Neuron (in vitro differentiated cells): ENCODE data around the gene CD34.

ENCODE experiments used
- H2AFZ ChIP-seq: one replicate; pipeline ENCODE4 v1.6.1; 2013; ENCODE audit warnings: low read depth, mild to moderate bottlenecking, inconsistent platforms, low read length, moderate library complexity
- H3K27me3 ChIP-seq: one replicate; pipeline ENCODE4 v1.6.1; 2013; ENCODE audit warnings: low read length; ENCODE audit not compliant: insufficient read depth
- H3K36me3 ChIP-seq: one replicate; pipeline ENCODE4 v1.6.1; 2013; ENCODE audit warnings: low read length; ENCODE audit not compliant: insufficient read depth
- H3K4me1 ChIP-seq: one replicate; pipeline ENCODE4 v1.6.1; 2013; ENCODE audit warnings: low read length; ENCODE audit not compliant: insufficient read depth
- H3K4me3 ChIP-seq: 2 replicates; pipeline ENCODE4 v1.5.1; 2013; ENCODE audit warnings: mild to moderate bottlenecking, low read length, moderate library complexity
- H3K9me3 ChIP-seq: one replicate; pipeline ENCODE4 v1.6.1; 2013; ENCODE audit warnings: low read length

CD34 gene

DNA sequence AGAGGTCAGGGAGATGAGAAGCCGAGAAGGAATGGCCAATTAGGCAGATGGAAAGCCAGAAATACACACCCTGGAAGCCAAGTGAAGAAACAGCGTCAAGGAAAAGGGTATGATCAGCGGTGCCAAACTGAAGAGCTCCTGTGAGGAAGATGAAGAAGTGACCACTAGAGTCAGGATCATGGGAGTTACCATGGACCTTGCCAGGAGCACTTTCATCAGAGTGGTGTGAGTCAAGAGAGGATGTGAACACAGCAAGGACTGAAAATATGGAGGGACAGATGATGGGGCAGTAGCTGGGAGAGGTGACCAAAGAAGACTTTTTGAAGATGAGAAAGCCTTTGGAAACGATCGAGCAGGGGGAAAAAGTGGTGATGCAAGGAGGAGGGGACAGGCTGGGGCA is 50.4 kb downstream of the CD34 start:
- no peaks in the 10 kb centered on the region for H3K4me1 ChIP-seq
- no peak overlapping the region for H3K4me3 ChIP-seq
- no peaks in the 10 kb centered on the region for H3K27me3 ChIP-seq
- peaks cover 67% of the 10 kb centered on the region for H3K36me3 ChIP-seq
- H3K9me3 ChIP-seq = peaks cover 2% of the 10 kb centered on the region
- no peak overlapping the region for H2AFZ ChIP-seq

DNA sequence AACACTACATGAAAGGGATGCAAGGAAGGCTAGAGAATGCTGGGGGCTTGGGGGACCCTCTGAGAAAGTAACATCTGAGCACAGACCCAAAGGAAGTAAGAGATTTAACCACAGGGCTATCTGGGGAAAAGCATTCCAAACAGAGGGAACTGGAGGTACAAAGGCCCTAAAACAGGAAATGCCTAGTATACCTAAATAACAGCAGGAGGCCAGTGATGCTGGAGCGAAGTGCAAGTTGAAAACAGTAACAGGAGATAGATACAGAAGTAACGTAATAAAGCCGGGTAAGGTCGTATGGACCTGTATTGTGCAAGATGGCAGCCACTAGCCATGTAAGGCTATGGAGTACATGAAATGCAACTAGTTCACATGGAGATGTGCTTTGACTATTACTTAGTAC is 52.1 kb downstream of the CD34 start:
- Histone ChIP-seq H3K9me3 (peaks cover 2% of the 10 kb centered on the region), H3K27me3 (no peaks in the 10 kb centered on the region), H3K4me1 (no peaks in the 10 kb centered on the region), H3K36me3 (peaks cover 50% of the 10 kb centered on the region), H2AFZ (no peak overlapping the region), H3K4me3 (no peak overlapping the region)

DNA sequence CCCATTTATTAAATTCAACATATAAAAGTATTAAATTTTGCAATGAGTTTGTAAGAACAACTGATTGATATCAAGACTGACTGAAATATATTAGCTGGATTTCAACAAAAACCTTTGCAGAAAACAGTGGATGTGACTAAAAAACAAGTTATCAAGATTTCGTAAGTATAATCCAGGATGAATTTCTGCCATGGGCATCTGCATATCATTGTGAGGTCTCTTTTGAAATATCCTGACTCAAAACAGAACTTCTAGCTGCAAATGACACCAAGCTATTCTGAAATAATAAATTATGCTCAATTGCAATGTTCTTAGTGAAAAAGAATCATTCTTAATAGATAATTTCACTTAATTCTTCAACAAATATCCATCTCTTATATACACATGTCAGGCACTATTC is 52.6 kb downstream of the CD34 start:
- Histone ChIP-seq H3K4me1 (no peaks in the 10 kb centered on the region), H3K9me3 (peaks cover 2% of the 10 kb centered on the region), H2AFZ (no peak overlapping the region), H3K36me3 (peaks cover 46% of the 10 kb centered on the region), H3K27me3 (no peaks in the 10 kb centered on the region), H3K4me3 (no peak overlapping the region)

DNA sequence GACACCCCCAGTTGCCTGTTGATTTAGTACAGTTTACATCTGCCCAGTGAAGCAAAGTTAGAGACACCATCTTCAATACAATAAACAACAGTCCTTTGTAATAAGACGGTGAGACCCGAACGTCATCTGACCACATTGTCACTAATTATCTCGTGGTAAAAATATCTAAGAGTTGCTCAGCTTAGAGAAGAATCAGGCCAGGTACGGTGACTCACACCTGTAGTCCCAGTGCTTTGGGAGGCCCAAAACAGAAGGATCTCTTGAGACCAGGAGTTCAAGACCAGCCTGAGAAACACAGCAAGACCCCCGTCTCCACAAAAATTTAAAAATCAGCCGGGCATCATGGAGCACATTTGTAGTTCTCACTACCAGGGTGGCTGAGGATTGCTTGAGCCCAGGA is 53.5 kb downstream of the CD34 start:
- no peak overlapping the region for H3K4me3 ChIP-seq
- no peaks in the 10 kb centered on the region for H3K4me1 ChIP-seq
- no peaks in the 10 kb centered on the region for H3K27me3 ChIP-seq
- no peak overlapping the region for H2AFZ ChIP-seq
- H3K36me3 ChIP-seq = peaks cover 42% of the 10 kb centered on the region
- H3K9me3 ChIP-seq = peaks cover 2% of the 10 kb centered on the region

DNA sequence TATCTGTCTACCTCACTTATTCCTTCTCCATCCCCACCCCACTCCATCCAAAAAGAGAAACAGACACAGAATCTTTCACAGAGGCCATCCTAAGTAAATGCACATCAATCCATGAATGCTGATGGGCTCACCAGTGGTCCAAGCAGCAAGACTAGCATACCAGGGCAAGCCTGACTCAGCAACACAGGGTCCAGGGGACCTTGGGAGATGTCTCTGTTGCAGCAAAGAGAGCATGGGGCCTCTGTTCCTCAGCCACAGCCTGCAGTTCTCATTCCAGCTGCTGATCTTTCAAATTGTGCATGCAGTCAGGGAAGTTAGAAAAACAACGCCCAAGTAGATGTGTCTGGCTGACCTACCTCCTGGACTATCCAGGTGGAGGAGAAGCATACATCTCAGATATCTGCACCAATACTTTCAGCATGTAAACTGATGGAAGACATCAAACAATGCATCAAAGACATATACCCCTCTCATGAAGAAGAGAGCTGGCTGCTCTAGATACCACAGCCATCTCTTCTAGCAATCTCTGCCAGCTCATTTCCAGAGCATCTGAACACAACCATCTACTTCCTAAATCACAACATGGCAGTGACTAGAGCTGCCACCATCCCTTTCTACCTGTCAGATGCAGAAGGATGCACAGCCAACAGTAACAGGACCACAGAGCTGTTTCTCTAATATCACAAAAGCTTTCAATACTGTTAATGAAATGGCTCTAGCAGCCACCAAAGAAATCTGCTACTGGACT is 54.5 kb downstream of the CD34 start:
- peaks cover 34% of the 10 kb centered on the region for H3K36me3 ChIP-seq
- H3K9me3 ChIP-seq = peaks cover 2% of the 10 kb centered on the region
- no peak overlapping the region for H3K4me3 ChIP-seq
- no peak overlapping the region for H2AFZ ChIP-seq
- H3K27me3 ChIP-seq = no peaks in the 10 kb centered on the region
- no peaks in the 10 kb centered on the region for H3K4me1 ChIP-seq

DNA sequence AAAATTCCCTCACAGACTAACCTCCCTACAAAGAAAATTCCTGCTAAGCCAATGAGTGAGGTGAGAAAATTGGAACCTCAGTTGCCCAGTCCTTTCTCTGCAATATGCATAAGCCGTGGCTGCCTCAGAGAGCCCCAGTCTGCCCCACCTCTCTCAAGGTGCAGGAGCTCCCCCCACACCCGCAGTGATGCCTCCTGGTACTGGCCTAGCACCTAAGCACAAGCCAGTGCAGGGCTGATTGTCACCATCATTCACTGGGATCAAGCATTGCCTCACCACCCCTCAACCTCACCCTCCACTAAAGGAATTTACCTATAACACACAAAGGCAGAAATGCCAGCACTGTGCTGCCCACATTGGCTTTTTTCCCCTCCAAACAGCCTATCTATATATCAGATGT is 56.9 kb downstream of the CD34 start:
- Histone ChIP-seq H3K4me3 (no peak overlapping the region), H3K4me1 (no peaks in the 10 kb centered on the region), H3K9me3 (no peaks in the 10 kb centered on the region), H2AFZ (no peak overlapping the region), H3K27me3 (no peaks in the 10 kb centered on the region), H3K36me3 (peaks cover 42% of the 10 kb centered on the region)

DNA sequence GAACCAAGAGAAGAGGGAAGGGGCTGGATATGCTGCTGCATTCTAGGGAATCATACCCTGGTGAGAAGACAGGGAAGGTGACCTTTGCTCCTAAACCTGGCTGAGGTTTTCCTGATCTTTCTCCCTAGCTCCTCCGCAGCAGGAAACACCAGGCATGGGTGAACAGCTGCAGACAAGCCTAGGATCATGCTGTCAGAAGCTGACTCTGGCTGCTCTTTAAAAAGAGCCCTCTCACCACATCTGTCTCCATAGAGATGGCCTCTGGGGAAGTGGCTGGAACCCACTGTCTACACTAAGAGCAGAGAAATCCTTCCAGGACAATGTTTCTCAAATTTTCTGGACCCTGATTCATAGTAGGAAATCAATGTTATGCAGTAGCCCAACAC is 57.6 kb downstream of the CD34 start:
- Histone ChIP-seq H3K36me3 (peaks cover 39% of the 10 kb centered on the region), H3K4me3 (no peak overlapping the region), H3K9me3 (no peaks in the 10 kb centered on the region), H3K27me3 (no peaks in the 10 kb centered on the region), H3K4me1 (no peaks in the 10 kb centered on the region), H2AFZ (no peak overlapping the region)

DNA sequence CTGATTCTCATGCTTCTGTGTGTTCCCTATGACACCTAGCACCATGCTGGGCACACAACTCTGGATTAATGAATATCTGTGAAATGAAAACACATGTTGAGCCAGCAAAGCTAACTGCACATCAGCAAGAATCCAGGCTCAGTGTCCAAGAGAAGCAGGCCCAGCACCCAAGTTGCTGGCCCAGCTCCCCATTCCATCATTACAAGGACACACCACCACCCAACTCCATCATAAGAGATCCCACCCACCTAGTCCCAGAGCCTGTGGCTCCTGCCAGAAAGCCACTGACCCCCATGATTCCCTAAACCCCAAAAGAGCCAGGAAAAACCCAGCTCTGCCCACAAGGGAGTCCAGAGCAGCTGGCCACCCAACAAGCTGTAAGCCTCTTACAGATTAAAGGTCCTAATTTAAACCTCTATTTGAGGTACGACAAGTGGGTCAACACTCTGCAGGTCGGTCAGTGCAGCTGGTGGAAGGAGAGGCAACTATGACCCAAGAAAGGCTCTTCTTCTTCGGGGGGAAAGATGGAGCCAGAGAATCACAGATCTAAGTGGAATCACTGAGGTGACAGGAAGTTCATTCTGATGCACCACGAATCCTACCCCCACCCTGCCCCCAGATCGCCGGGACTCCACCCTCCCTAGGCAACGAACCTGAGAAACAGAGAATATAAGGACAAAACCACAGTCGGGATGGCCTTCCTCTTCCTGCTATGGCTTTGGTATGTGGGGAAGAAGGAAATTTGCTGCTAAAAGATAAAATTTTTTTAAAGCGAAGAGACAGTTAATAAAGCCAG is 58.2 kb downstream of the CD34 start:
- Histone ChIP-seq H3K27me3 (no peaks in the 10 kb centered on the region), H3K36me3 (peaks cover 39% of the 10 kb centered on the region), H3K4me1 (no peaks in the 10 kb centered on the region), H3K4me3 (no peak overlapping the region), H2AFZ (no peak overlapping the region), H3K9me3 (no peaks in the 10 kb centered on the region)

DNA sequence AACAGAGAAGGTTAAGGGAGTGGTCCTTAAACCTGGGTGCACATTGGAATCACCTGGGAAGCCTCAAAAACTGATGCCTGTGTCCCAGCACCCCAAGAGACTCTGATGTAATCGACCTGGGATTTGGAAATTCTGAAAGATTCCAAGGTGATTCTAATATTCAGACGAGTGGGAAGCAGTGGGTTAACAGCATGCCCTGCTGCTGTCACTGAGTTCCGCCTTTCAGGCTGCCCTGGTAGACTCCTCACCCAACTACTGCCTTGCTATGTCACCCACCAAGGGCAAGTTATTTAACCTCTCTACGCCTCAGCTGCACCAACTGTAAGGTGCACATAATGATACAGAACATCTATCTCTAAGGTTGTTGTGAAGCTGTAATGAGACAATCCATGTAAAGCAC is 59.2 kb downstream of the CD34 start:
- Histone ChIP-seq H3K4me3 (no peak overlapping the region), H3K4me1 (no peaks in the 10 kb centered on the region), H3K9me3 (no peaks in the 10 kb centered on the region), H3K27me3 (no peaks in the 10 kb centered on the region), H2AFZ (no peak overlapping the region), H3K36me3 (peaks cover 32% of the 10 kb centered on the region)

DNA sequence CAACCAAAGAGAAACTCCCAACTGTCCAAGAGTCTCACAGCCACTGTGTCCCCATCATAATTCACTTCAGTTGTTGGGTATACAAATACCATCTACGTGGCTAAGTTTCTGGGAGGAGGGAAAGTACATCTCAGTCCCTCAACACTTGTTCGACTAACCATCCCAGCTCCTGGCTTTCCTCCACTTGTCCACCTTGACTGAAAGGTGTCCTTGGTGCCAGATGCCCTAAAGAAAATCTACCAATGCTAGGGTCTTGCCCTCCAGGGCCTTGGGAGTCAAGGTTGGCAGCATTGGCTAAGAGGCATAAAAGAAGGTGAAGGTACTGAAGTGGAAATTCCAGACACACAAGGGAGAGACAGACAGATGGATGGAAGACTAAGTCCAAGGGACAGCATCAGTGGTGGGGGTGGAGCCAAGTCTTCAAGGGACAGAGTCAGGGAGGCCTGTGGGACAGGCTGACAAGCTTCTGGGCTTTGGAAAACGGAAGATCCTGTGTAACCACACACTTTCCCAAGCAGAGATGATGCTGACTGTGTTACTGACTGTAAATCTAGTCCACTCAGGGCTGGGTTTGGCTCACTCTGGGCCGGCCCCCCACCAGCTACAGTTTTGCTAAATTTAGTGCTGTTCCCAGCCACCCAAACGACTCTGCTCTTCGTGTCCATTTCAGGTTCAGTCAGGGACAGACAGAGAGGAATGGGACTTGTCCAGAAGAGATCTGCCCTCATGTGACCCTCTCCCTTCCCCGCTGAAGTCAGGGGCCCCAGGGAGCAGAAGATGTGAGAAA is 60.1 kb downstream of the CD34 start:
- H3K9me3 ChIP-seq = no peaks in the 10 kb centered on the region
- no peaks in the 10 kb centered on the region for H3K27me3 ChIP-seq
- H2AFZ ChIP-seq = no peak overlapping the region
- no peak overlapping the region for H3K4me3 ChIP-seq
- H3K36me3 ChIP-seq = peaks cover 23% of the 10 kb centered on the region
- no peaks in the 10 kb centered on the region for H3K4me1 ChIP-seq

DNA sequence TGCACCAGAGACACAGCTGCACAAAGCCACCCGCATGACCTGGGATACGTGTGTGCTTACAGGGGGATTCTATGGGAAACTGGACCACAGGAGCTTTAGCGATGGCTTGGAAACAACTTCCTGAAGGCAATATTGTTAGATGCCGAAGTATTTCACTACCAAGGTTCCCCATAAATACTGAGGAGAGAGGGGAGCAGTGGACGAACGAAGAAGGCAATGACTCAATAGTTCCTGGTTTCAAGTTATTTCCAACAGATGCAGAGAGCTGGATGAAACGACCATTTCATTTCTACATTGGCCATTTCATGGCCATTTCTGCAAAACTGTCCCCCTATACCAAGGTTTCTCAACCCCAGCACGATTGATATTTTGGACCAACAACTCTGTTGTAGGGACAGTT is 61.3 kb downstream of the CD34 start:
- peaks cover 22% of the 10 kb centered on the region for H3K36me3 ChIP-seq
- H3K9me3 ChIP-seq = no peaks in the 10 kb centered on the region
- no peaks in the 10 kb centered on the region for H3K27me3 ChIP-seq
- peaks cover 3% of the 10 kb centered on the region for H3K4me1 ChIP-seq
- H3K4me3 ChIP-seq = no peak overlapping the region
- no peak overlapping the region for H2AFZ ChIP-seq

DNA sequence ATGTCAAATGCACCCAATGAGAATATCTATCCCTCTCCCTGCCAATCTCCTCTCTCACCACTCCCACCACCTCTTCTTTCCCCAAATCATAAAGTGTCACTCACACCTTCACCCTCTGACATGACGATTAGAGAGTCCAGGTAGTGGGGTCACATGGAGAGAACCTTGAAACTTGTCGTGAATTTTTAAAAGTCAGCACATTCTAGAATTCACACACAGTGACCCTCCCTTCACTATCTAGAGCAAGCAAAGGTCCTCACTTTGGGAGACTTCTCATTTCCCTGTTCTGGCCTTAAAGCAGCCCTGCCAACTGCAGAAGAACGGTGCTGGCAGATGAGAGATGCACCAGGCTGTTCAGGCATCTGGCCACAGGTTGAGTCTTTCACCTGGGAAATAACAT is 61.9 kb downstream of the CD34 start:
- no peak overlapping the region for H3K4me3 ChIP-seq
- no peaks in the 10 kb centered on the region for H3K9me3 ChIP-seq
- H2AFZ ChIP-seq = no peak overlapping the region
- no peaks in the 10 kb centered on the region for H3K27me3 ChIP-seq
- peaks cover 8% of the 10 kb centered on the region for H3K4me1 ChIP-seq
- H3K36me3 ChIP-seq = peaks cover 22% of the 10 kb centered on the region

DNA sequence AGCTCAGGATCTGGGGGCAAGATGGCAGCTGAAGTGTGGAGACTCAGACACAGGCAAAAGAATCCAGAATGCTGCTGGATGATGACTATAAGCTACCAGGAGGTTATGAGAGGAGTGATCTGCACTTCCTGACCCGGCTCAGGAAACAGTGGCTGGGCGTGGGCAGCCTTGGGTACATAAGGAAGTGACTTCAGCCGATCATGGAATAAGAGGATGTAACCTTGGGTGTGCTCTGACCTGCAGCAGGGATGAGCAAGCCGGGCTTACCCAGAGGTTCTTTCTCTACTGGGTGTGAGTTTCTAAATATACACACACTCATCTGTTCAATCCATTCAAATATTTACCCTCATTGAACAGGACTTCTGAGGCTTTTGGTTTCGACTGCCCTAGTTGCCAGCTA is 62.7 kb downstream of the CD34 start:
- H2AFZ ChIP-seq = no peak overlapping the region
- H3K36me3 ChIP-seq = peaks cover 22% of the 10 kb centered on the region
- H3K9me3 ChIP-seq = no peaks in the 10 kb centered on the region
- H3K27me3 ChIP-seq = no peaks in the 10 kb centered on the region
- H3K4me3 ChIP-seq = no peak overlapping the region
- peaks cover 8% of the 10 kb centered on the region for H3K4me1 ChIP-seq
